GM21529 (cell line): ENCODE results near the gene RGS6.

Source experiments
- ATAC-seq: cut with Tn5 transposase; IDR thresholded peaks from one replicate; pipeline ENCODE4 v1.9.1; 2021; ENCODE audit not compliant: unreplicated experiment

RGS6 gene

GRCh38 chr14:72401101-72401625 is 468.9 kb downstream of the RGS6 start:
- ATAC-seq: no peak

DNA sequence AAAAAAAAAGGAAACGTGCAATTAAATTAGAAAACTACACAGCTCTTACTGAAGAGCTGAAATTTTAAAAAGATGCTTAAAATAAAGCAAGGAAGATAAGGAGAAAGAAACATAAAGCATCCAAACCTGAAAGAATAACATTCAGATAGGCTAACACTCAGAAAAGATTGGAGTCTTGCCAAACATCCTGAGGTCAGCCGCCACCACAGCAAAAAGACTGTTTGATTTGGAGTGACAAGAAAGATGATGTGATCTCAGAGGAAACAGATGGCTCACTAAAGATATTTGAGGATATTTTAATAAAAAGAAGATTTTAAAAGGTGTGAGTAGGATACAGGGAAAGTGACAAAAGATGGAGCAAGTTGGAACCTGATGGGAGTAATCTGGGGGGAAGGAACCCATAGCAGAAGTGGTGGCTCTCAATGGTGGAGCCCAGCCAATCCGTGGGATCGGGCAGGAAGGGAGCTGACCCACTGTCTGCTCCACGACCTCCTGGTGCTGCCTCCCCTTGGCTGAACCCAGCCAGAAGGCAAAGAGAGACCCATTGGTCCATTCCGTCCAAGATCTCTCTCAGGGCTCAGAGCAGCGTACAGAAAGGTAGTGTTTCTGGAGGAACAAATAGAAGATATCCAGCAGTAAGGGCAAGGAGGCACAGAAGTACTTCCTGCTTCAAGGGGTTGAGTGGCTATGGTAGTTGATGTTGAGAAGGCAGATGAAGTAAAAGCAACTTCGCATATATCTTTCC is 469.6 kb downstream of the RGS6 start:
- no peak for ATAC-seq

DNA sequence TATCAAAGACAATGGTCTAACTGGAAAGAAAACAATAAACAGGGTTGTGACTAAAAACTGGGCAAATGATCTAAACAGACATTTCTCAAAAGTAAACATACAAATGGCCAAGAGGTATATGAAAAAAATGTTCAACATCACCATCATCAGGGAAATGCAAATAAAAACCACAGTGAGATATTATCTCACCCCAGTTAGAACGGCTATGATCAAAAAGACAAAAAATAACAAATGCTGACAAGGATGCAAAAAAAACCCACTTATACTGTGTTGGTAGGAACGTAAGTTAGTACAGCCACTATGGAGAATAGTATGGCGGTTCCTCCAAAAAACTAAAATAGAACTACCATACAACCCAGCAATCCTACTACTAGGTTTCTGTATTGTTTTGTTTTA is 470.1 kb downstream of the RGS6 start:
- no peak for ATAC-seq

DNA sequence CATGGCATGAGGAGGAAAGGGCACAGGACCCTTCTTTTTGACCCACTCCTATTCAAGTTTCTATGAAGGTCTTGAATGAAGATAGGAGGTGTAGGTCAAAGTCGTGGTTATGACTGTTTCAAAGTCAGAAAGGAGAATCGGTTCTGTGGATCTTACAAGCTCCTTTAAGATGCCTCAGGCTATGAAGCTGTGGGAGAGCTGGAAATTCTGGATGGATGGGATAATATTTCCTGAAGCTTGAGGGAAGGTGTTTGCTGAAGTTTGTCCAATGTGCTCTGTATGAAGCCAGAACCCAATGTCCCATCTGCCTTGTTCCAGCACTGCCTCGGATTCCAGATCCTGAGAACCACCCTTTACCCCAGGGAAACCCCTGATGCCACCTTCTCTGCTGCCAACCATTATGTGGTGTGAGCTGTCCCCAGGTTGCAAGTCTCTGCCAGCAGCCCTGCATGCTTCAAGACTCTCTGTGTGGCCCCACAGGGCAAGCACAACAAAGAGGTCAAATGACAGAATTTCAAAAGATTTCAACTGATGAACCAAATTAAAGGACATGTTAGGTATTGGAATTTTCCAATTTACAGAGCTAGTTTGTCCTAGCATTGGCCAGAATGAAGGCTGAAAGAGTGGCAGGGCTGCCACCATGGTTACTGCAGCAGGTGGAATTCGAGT is 472.0 kb downstream of the RGS6 start:
- ATAC-seq: no peak

DNA sequence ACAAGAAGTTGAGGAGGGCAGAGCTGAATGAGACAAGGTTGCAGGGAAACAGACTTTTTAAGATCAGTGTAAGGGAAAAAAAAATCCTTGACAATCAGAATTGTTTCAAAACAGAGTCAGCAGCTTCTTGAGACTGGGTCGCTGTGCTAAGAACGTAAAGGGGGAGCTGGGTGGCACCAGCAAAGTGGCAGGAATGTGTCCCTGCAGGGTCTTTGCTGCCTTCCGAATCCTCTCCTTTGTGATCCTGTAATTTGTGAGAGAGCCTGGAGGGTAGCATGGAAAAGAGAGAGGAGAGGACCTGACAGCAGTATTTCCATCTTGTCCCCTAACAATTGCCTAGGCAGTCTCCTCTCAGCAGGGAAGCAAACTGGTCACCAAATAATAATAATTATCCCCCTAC is 472.8 kb downstream of the RGS6 start:
- no peak for ATAC-seq

DNA sequence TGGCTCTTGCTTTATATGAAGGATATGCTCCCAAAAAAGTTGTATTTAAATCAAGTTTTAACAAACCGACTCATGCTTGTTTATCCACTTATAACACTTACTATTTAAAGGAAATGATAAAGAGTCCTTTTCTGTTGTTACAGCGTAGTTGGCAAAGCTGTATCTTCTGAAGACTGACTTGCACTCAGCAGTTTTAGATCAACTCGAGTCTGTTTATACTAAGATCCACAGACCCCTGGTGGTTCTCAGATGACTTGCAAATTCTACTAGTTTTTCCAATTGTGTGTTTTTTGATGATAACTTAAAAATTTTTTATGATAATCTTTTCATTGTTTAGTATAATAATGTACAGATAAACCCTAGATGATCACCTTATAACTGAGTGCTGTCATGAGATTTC is 475.8 kb downstream of the RGS6 start:
- ATAC-seq: no peak

GRCh38 chr14:72409047-72409446 is 476.8 kb downstream of the RGS6 start:
- ATAC-seq: no peak

DNA sequence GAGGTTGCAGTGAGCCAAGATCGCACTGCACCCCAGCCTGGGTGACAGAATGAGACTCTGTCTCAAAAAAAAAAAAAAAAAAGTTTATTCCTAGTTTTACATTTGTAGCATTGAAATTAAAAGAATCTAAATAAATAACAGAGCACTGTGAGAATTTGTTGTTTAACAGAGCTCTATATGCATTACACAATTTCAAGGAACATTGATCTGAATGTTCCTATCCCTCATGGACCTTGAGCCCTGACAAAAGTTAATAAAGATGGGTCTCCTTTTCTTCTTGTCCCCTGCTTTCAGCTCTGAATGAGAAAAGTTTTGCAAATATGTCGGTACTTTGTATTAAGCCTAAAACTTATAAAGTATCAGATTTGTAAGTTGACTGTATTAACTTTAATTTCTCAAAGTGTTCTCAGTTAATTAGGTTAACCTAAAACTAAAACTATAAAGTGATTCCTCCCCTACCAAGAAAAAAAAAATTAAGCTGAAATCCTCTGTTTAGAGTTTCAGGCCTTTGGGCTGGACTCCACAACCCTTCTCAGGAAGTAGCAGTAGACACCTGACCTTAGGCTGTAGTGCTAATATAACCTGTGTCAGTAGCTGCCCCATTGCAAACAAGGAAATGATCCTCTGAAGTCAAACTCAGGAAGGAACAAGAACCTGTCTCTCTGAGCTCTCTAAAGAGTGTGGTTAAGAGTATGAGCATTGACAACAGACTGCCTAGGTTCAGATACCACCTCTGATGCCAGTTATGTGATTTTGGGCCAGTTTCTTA is 484.0 kb downstream of the RGS6 start:
- no peak for ATAC-seq

- peak; percentile 56 for ATAC-seq
These were observed 484.7 kb downstream of the RGS6 start for GRCh38 chr14:72416892-72417291.

- ATAC-seq: no peak
These were observed 486.6 kb downstream of the RGS6 start for GRCh38 chr14:72418806-72419205.

- ATAC-seq: no peak
These were observed 487.1 kb downstream of the RGS6 start for GRCh38 chr14:72419226-72419775.

DNA sequence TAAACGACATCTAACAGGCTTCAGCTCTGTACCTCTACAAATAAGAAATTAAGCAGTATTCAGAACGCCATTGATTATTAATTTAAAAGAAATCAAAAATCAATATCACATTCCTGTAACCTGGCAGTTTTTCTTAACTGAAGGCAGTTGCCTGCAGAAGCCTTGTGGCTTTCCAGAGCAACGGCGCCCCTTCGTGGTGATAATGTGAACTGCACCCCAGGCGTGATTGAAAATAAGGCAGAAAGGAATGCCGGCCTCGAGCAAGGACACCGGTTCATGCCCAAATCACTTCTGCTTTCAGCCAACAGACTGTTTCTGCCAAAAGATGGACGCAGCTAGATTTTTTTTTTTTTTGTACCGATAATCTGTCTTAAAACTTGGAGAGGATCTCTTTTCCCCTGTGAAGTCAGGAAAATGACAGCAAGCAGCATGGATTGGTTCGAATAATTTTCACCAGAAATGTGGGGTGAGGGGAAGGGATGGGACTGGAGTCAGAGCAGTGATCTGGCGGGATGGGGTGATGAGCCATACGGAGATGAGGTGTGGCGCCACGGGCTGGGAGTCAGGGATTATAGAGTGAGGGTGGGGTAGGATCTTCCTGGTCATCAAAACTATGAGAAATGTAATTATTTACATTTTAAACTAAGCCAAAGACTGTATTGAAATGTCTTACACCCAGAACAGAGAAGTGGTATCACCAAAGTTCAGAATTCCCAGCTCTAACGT is 488.7 kb downstream of the RGS6 start:
- ATAC-seq: no peak

GRCh38 chr14:72423957-72424356 is 491.7 kb downstream of the RGS6 start:
- no peak for ATAC-seq

DNA sequence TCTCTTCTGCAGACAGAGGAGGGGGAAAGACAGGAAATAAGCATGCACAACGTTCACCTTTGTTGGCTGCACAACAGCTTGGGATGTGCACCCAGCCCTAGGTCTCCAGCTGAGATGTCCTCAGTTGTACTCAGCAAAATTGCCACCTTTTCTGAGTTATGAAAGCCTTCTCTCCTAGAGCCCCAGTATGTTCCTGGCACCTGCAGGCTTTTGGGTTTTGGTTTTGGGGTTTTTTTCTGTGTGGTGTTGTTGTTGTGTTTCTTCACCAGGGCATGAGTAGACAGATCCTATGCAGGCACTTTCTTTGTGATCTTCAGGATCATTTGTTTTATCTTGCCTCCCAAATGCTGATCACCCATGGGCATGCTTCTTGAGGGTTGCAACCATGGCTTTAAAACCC is 498.2 kb downstream of the RGS6 start:
- no peak for ATAC-seq

DNA sequence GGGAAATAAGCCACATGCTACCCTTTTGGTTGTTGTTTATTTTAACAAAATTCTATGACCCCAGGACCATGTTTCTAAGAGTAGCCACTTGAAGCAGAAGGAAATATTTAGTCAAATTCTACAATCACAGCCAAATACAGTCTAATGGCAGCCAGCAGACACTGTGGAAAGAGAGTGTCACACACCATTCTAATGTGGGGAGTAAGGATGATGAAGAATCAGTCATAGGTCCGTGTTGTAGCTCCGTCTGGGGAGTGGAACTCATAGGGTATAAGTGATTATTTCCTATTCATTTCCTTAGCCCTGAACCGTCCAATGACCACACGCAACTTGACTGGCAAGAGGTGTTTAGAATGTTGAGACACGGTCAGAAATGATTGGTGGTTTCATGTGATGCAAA is 500.5 kb downstream of the RGS6 start:
- no peak for ATAC-seq

GRCh38 chr14:72433511-72433910 is 501.3 kb downstream of the RGS6 start:
- ATAC-seq: no peak

DNA sequence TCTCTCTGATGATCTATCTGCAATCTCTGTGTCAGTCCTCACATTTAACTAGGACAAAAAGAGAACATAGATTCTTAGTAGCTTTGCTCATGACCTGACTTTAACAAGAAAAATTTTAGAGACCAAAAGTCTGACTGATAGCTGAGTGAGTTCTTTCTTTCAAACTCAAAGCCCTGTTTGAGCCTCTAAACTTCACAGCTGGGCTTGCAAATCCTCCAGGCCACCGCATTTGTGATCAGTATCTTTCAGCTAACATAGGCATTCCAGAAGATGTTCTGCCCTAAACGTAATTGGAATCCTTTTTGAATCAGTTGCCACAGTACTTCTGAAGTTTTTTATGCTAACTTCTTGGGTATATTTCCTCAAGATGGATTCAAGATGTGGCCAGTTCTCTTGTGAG is 502.6 kb downstream of the RGS6 start:
- no peak for ATAC-seq

DNA sequence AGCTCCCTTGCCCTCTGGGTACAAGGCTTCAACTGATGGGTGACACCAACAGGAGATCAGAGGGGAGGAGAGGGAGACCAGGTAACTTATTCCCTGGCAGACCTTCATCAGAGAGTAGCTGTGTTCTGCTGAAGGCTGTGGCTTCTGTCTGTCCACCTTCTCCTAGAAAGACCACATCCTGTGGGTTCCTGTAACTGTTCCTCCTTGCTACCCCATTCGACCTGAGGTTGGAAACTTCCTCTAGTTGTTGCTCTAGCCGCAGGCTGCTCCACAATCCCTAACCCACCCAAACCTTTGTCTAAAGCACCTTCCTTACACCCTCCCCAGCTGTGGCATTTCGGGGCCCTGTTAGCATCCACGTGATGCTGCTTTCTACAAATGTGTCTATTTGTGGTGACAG is 507.5 kb downstream of the RGS6 start:
- no peak for ATAC-seq

- no peak for ATAC-seq
These were observed 511.0 kb downstream of the RGS6 start for GRCh38 chr14:72443256-72443655.

DNA sequence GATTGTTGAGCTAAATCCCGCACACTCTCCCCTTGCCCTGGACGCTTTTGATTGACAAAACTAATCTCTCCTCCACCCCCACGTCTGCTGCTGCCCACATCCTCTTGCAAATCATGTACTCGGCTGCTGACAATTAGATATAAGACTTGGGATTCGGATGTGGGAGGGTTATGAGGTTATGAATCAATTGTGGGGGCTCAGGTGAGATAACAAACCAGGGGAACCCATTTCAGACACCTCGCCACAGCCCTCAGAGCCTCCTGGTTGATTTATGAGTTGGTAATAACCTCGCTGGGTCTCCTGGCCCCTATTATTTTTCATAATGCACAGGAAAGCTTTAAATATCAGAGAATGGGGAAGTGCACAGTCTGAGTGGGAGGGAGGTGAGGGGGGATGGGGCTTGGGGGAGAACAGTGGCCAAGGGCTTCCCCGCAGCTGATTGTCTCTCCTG is 511.8 kb downstream of the RGS6 start:
- no peak for ATAC-seq

DNA sequence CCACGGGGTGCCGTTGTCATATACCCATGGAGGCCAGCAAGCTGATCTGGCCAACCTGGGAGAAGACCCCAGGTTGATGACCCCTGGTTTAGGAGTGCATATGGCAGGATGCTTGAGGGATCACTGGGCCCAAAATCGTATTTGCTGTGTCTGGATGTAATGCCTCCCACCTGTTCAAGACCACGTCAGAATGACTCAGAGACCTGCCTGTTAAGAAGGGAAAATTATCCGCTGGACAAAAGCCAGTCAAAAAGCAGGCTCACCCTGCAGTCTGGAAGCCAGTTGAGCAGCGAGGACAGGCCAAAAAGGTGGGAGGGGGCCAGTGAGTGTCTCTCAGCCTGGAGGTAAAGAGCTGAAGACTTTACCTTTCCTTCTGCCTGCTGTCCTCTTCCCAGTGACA is 512.5 kb downstream of the RGS6 start:
- ATAC-seq: no peak
